ENCODE results near the gene TTC7B.

Gene TTC7B

GRCh38 chr14:90669731-90670130 lies 146.5 kb downstream of the TTC7B start:
- DNase-seq: no peak
- in situ Hi-C loops (cut with HindIII; ENCODE audit: low pct_ligation_motif_present, low pct_unique_long_range_greater_than_20kb, low sequenced_read_pairs): no loop called here

GRCh38 chr14:90666571-90666970 lies 149.7 kb downstream of the TTC7B start:
- in situ Hi-C loops (cut with HindIII; ENCODE audit: low pct_ligation_motif_present, low pct_unique_long_range_greater_than_20kb, low sequenced_read_pairs): no loop called here
- DNase-seq: no peak

- DNase-seq: no peak
- in situ Hi-C loops (cut with HindIII; ENCODE audit: low pct_ligation_motif_present, low pct_unique_long_range_greater_than_20kb, low sequenced_read_pairs): no loop called here
These were observed 150.8 kb downstream of the TTC7B start for GRCh38 chr14:90665321-90666000.

GRCh38 chr14:90664911-90665310 lies 151.3 kb downstream of the TTC7B start:
- in situ Hi-C loops (cut with HindIII; ENCODE audit: low pct_ligation_motif_present, low pct_unique_long_range_greater_than_20kb, low sequenced_read_pairs): no loop called here
- DNase-seq: no peak

GRCh38 chr14:90663680-90664079 lies 152.6 kb downstream of the TTC7B start:
- in situ Hi-C loops (cut with HindIII; ENCODE audit: low pct_ligation_motif_present, low pct_unique_long_range_greater_than_20kb, low sequenced_read_pairs): no loop called here
- no peak for DNase-seq

GRCh38 chr14:90663140-90663539 lies 153.1 kb downstream of the TTC7B start:
- in situ Hi-C loops (cut with HindIII; ENCODE audit: low pct_ligation_motif_present, low pct_unique_long_range_greater_than_20kb, low sequenced_read_pairs): no loop called here
- no peak for DNase-seq

GRCh38 chr14:90661866-90662265 lies 154.4 kb downstream of the TTC7B start:
- no peak for DNase-seq
- in situ Hi-C loops (cut with HindIII; ENCODE audit: low pct_ligation_motif_present, low pct_unique_long_range_greater_than_20kb, low sequenced_read_pairs): no loop called here

- in situ Hi-C loops (cut with HindIII; ENCODE audit: low pct_ligation_motif_present, low pct_unique_long_range_greater_than_20kb, low sequenced_read_pairs): no loop called here
- no peak for DNase-seq
These were observed 155.2 kb downstream of the TTC7B start for GRCh38 chr14:90660865-90661570.

- in situ Hi-C loops (cut with HindIII; ENCODE audit: low pct_ligation_motif_present, low pct_unique_long_range_greater_than_20kb, low sequenced_read_pairs): no loop called here
- DNase-seq: no peak
These were observed 157.1 kb downstream of the TTC7B start for GRCh38 chr14:90659156-90659555.

- in situ Hi-C loops (cut with HindIII; ENCODE audit: low pct_ligation_motif_present, low pct_unique_long_range_greater_than_20kb, low sequenced_read_pairs): no loop called here
- no peak for DNase-seq
These were observed 157.7 kb downstream of the TTC7B start for GRCh38 chr14:90658541-90658967.

- DNase-seq: no peak
- in situ Hi-C loops (cut with HindIII; ENCODE audit: low pct_ligation_motif_present, low pct_unique_long_range_greater_than_20kb, low sequenced_read_pairs): no loop called here
These were observed 159.3 kb downstream of the TTC7B start for GRCh38 chr14:90656973-90657372.

GRCh38 chr14:90655829-90656228 lies 160.4 kb downstream of the TTC7B start:
- DNase-seq: no peak
- in situ Hi-C loops (cut with HindIII; ENCODE audit: low pct_ligation_motif_present, low pct_unique_long_range_greater_than_20kb, low sequenced_read_pairs): no loop called here

- in situ Hi-C loops (cut with HindIII; ENCODE audit: low pct_ligation_motif_present, low pct_unique_long_range_greater_than_20kb, low sequenced_read_pairs): no loop called here
These were observed 161.4 kb downstream of the TTC7B start for GRCh38 chr14:90654831-90655276.

GRCh38 chr14:90652626-90653025 lies 163.6 kb downstream of the TTC7B start:
- in situ Hi-C loops (cut with HindIII; ENCODE audit: low pct_ligation_motif_present, low pct_unique_long_range_greater_than_20kb, low sequenced_read_pairs): no loop called here
- DNase-seq: no peak

More at GRCh38 chr14:90654831-90655276, 161.4 kb downstream of the TTC7B start:
- no peak for DNase-seq

GRCh38 chr14:90651976-90652560 lies 164.2 kb downstream of the TTC7B start:
- no peak for DNase-seq
- in situ Hi-C loops (cut with HindIII; ENCODE audit: low pct_ligation_motif_present, low pct_unique_long_range_greater_than_20kb, low sequenced_read_pairs): no loop called here

- in situ Hi-C loops (cut with HindIII; ENCODE audit: low pct_ligation_motif_present, low pct_unique_long_range_greater_than_20kb, low sequenced_read_pairs): no loop called here
- no peak for DNase-seq
These were observed 164.9 kb downstream of the TTC7B start for GRCh38 chr14:90651271-90651804.

- DNase-seq: no peak
These were observed 166.6 kb downstream of the TTC7B start for GRCh38 chr14:90649557-90650135.

GRCh38 chr14:90649083-90649482 lies 167.1 kb downstream of the TTC7B start:
- in situ Hi-C loops (cut with HindIII; ENCODE audit: low pct_ligation_motif_present, low pct_unique_long_range_greater_than_20kb, low sequenced_read_pairs): no loop called here
- DNase-seq: no peak

More at GRCh38 chr14:90649557-90650135, 166.6 kb downstream of the TTC7B start:
- in situ Hi-C loops (cut with HindIII; ENCODE audit: low pct_ligation_motif_present, low pct_unique_long_range_greater_than_20kb, low sequenced_read_pairs): no loop called here

GRCh38 chr14:90648421-90648820 lies 167.8 kb downstream of the TTC7B start:
- DNase-seq: no peak
- in situ Hi-C loops (cut with HindIII; ENCODE audit: low pct_ligation_motif_present, low pct_unique_long_range_greater_than_20kb, low sequenced_read_pairs): no loop called here
